Esophagus squamous epithelium (tissue), 5 donors: ENCODE data around the gene LIMK1. TPM values are rescaled to one million over a fixed set of nuclear protein-coding genes. Genes with fewer than 3 reads are reported as not detected.

ENCODE experiments used
- DNase-seq: peaks from one replicate; lab custom pipeline; 2025; lab: John Stamatoyannopoulos, UW
- H3K27ac ChIP-seq, 4 donors: fragments of 200-600 bp; sonication (generic); one replicate each; pipeline ENCODE4 v1.5.1; 2016 to 2019; ENCODE audit warnings: mild to moderate bottlenecking in 1 of 4
- H3K27me3 ChIP-seq, 4 donors: fragments of 200-600 bp; sonication (generic); 1 replicate in 3 of 4; 2 replicates in 1 of 4; pipeline versions ENCODE4 v1.5.1 to v1.6.0; 2017 to 2021; ENCODE audit warnings: antibody characterized with exemption in 1 of 4
- H3K36me3 ChIP-seq, 3 donors: fragments of 200-600 bp; sonication (generic); one replicate each; pipeline ENCODE4 v1.5.1; 2016 to 2019
- H3K4me1 ChIP-seq, 3 donors: fragments of 200-600 bp; sonication (generic); one replicate each; pipeline ENCODE4 v1.5.1; 2017 to 2019
- H3K4me3 ChIP-seq, 4 donors: fragments of 200-600 bp; sonication (generic); 1 replicate in 3 of 4; 2 replicates in 1 of 4; pipeline ENCODE4 v1.5.1; 2016 to 2019; ENCODE audit warnings: mild to moderate bottlenecking in 2 of 4, moderate library complexity in 1 of 4
- H3K9me3 ChIP-seq, 3 donors: fragments of 200-600 bp; sonication (generic); one replicate each; pipeline ENCODE4 v1.5.1; 2016 to 2019
- CTCF ChIP-seq, 6 experiments: fragments of 450-650 bp in 4 of 6; fragments of 200-600 bp in 2 of 6; sonication (generic) in 2 of 6; IDR thresholded peaks; one replicate each; pipeline ENCODE4 v1.5.1; 2016 to 2019; ENCODE audit warnings: antibody characterized with exemption in 6 of 6, mild to moderate bottlenecking in 4 of 6, moderate library complexity in 4 of 6
- POLR2A ChIP-seq, 4 donors: fragments of 450-650 bp; IDR thresholded peaks; one replicate each; pipeline ENCODE4 v1.6.1; 2017; ENCODE audit warnings: antibody characterized with exemption in 4 of 4, mild to moderate bottlenecking in 4 of 4, moderate library complexity in 3 of 4
- WGBS, 2 donors: methylation state at CpG; one replicate each; pipeline ENCODE4 v1.1.5; 2018; 5-methylcytosine and 5-hydroxymethylcytosine counted together
- intact Hi-C: fragments of 100-400 bp; cut with DNase I; formaldehyde crosslinking; loops from one replicate; pipeline ENCODE4 v1.15.0; 2022
- total RNA-seq, 4 donors: library from RNA; depleted of rRNA; stranded (reverse); fragments of >200 nt; gene quantifications; one replicate each; pipeline ENCODE4 v1.1.0, GENCODE V29; 2016
- donor health status: DM: yes; HTN: yes; CAD: no.

LIMK1 gene
- total RNA-seq, 4 donors from 2014 or later = 8.0 to 13.2 (median 12.2) TPM

GRCh38 chr7:74104702-74105101, 21.1 kb downstream of the LIMK1 start:
- H3K4me1 ChIP-seq = peaks cover 0 to 44% (median 18%) of the 10 kb centered on the region in 3 donors
- no peaks in the 10 kb centered on the region for H3K9me3 ChIP-seq
- WGBS, 2 donors = 42 to 53% methylated on average over 8 of the region's 8 CpGs
- intact Hi-C loops = no loop called here
- peak overlapping the region in 3 of 4 donors; percentile 25 to 64 (median 52) for H3K27ac ChIP-seq
- peaks cover 7 to 70% (median 12%) of the 10 kb centered on the region in 3 donors for H3K36me3 ChIP-seq
- no peak overlapping the region for H3K4me3 ChIP-seq
- no peaks in the 10 kb centered on the region for H3K27me3 ChIP-seq
- TF ChIP-seq CTCF (IDR thresholded peaks at IDR 0.05) = no peak
- TF ChIP-seq POLR2A (IDR thresholded peaks at IDR 0.05) = no peak
- DNase-seq = no peak

DNA sequence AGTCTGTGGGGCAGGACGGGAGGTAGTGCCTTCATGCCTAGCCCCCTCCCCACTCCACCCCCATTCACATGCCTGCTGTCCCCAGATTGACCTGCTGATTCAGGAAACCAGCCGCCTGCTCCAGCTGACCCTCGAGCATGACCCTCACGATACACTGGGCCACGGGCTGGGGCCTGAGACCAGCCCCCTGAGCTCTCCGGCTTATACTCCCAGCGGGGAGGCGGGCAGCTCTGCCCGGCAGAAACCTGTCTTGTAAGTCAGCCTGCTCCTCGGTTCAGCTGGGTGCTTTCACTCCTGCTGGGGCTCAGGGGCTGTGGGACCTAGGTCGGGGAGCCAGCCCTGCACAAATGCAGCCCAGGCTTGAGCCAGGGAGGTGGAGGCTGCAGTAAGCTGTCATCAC, 22.4 kb downstream of the LIMK1 start:
- 81% methylated on average over 4 of the region's 11 CpGs; no CpG with 5 or more reads in 1 of the 2 donors for WGBS, 2 donors
- no peaks in the 10 kb centered on the region for H3K9me3 ChIP-seq
- no peaks in the 10 kb centered on the region for H3K27me3 ChIP-seq
- peaks cover 15 to 70% (median 21%) of the 10 kb centered on the region in 3 donors for H3K36me3 ChIP-seq
- TF ChIP-seq CTCF (IDR thresholded peaks at IDR 0.05) (no peak), POLR2A (IDR thresholded peaks at IDR 0.05) (no peak)
- H3K4me1 ChIP-seq = peaks cover 0 to 40% (median 18%) of the 10 kb centered on the region in 3 donors
- H3K4me3 ChIP-seq = no peak overlapping the region
- intact Hi-C loops = no loop called here
- H3K27ac ChIP-seq = no peak overlapping the region
- DNase-seq = no peak

- TF ChIP-seq CTCF (IDR thresholded peaks at IDR 0.05) (no peak), POLR2A (IDR thresholded peaks at IDR 0.05) (no peak)
- Histone ChIP-seq H3K36me3 (peaks cover 21 to 73% (median 25%) of the 10 kb centered on the region in 3 donors), H3K27ac (no peak overlapping the region), H3K4me3 (no peak overlapping the region), H3K4me1 (peaks cover 0 to 31% (median 18%) of the 10 kb centered on the region in 3 donors), H3K27me3 (no peaks in the 10 kb centered on the region), H3K9me3 (no peaks in the 10 kb centered on the region)
- WGBS, 2 donors = 93 to 100% methylated on average over 1 to 8 of the region's 18 CpGs
- intact Hi-C loops = no loop called here
- DNase-seq = no peak
Measured at GRCh38 chr7:74106846-74107245, 23.2 kb downstream of the LIMK1 start.

- no peak for DNase-seq
- H3K4me3 ChIP-seq = no peak overlapping the region
- WGBS, 2 donors = 74 to 79% methylated on average over 14 to 15 of the region's 17 CpGs
- H3K36me3 ChIP-seq = peaks cover 14 to 88% (median 17%) of the 10 kb centered on the region in 3 donors
- intact Hi-C loops = no loop called here
- no peaks in the 10 kb centered on the region for H3K4me1 ChIP-seq
- H3K27me3 ChIP-seq = no peaks in the 10 kb centered on the region
- H3K27ac ChIP-seq = no peak overlapping the region
- no peak for TF ChIP-seq POLR2A (IDR thresholded peaks at IDR 0.05)
- TF ChIP-seq CTCF (IDR thresholded peaks at IDR 0.05) = no peak
- H3K9me3 ChIP-seq = no peaks in the 10 kb centered on the region
Measured at GRCh38 chr7:74115326-74115725, 31.7 kb downstream of the LIMK1 start.

GRCh38 chr7:74116356-74116755, 32.8 kb downstream of the LIMK1 start:
- Histone ChIP-seq H3K9me3 (no peaks in the 10 kb centered on the region), H3K4me1 (no peaks in the 10 kb centered on the region), H3K4me3 (no peak overlapping the region), H3K27ac (no peak overlapping the region), H3K36me3 (peaks cover 16 to 88% (median 21%) of the 10 kb centered on the region in 3 donors), H3K27me3 (no peaks in the 10 kb centered on the region)
- intact Hi-C loops = no loop called here
- DNase-seq = no peak
- 83 to 86% methylated on average over 10 to 13 of the region's 13 CpGs for WGBS, 2 donors
- TF ChIP-seq CTCF (IDR thresholded peaks at IDR 0.05) (no peak), POLR2A (IDR thresholded peaks at IDR 0.05) (no peak)
